Subcutaneous adipose tissue (tissue), 4 donors: Measurements from ENCODE around the gene TRIM40. TPM values are rescaled to one million over a fixed set of nuclear protein-coding genes. Genes with fewer than 3 reads are reported as not detected.

ENCODE experiments used
- CTCF ChIP-seq: fragments of 450-650 bp; IDR thresholded peaks from one replicate; pipeline ENCODE4 v1.5.1; 2016; ENCODE audit warnings: low read depth, mild to moderate bottlenecking, control low read depth, antibody characterized with exemption, moderate library complexity
- total RNA-seq, 4 donors: library from RNA; depleted of rRNA; stranded (reverse); fragments of >200 nt; gene quantifications; one replicate each; pipeline ENCODE4 v1.1.0, GENCODE V29; 2016

The TRIM40 gene
- total RNA-seq, 4 donors from 2014 or later, result not detected

- TF ChIP-seq CTCF, result no peak
Observed at GRCh38 chr6:30103872-30104179, 32.1 kb upstream of the TRIM40 start.

- no peak for TF ChIP-seq CTCF
Observed at GRCh38 chr6:30104661-30105060, 31.3 kb upstream of the TRIM40 start.

GRCh38 chr6:30111266-30111856 lies 24.6 kb upstream of the TRIM40 start:
- no peak for TF ChIP-seq CTCF

- TF ChIP-seq CTCF, result no peak
Observed at GRCh38 chr6:30112402-30112994, 23.4 kb upstream of the TRIM40 start.

- TF ChIP-seq CTCF, result no peak
Observed at GRCh38 chr6:30113003-30113759, 22.8 kb upstream of the TRIM40 start, which contains the start of gene TRIM31. Gene TRIM31 (minus strand): TSS chr6:30113090. CDS start chr6:30112805, 285 bp downstream.

- no peak for TF ChIP-seq CTCF
Observed at GRCh38 chr6:30113841-30114240, 22.1 kb upstream of the TRIM40 start.

GRCh38 chr6:30116724-30117123 lies 19.2 kb upstream of the TRIM40 start:
- TF ChIP-seq CTCF, result no peak
